ENCODE results near the gene TDRD3.
"Not testable (repeated sequence)": the region's sequence is repeated elsewhere in the genome, so short reads cannot be mapped to it uniquely, and the experiment has no call there.

The TDRD3 gene

DNA sequence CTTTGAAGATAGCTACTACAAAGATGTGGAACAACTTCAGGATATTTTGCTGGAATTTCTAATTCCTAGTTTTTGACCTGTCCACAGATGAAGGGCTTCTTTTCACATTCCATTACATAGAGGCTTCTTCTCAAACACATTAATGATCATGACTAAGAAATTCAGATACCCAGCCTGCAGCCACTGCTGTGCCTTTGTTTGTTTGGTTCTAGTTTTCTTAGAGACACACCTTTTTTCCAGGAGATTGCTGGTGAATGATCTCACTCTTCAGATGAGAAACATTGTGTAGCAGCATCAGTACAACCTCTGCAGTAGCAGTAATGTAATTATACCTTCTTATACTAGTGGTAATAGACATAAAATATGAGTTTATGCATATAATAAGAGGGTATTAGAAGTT, 5.0 kb downstream of the TDRD3 start:
- Histone ChIP-seq H3F3A (ENCODE audit: insufficient read depth, low read length) (no peaks in the 10 kb centered on the region), H3K36me3 (ENCODE audit: insufficient read depth, low read length) (no peaks in the 10 kb centered on the region), H3K27me3 (ENCODE audit: insufficient read depth, low read length) (no peaks in the 10 kb centered on the region), H3K9me3 (ENCODE audit: low read length) (no peaks in the 10 kb centered on the region), H3K79me2 (ENCODE audit: insufficient read depth, low read length) (0 out of 2 replicates have a peak, but pooled peaks cover 7% of the 10 kb centered on the region), H2AFZ (ENCODE audit: low read length) (no peak overlapping the region), H3K4me2 (ENCODE audit: low read length) (no peak overlapping the region), H3K4me3 (ENCODE audit: low read depth, low read length, poor library complexity, severe bottlenecking) (no peak overlapping the region), H4K20me1 (ENCODE audit: insufficient read depth, low read length) (no peaks in the 10 kb centered on the region), H3K27ac (ENCODE audit: low read depth, low read length, poor library complexity, severe bottlenecking) (no peak overlapping the region), H3K9me2 (ENCODE audit: low read depth, low read length) (no peaks in the 10 kb centered on the region), H3K9ac (ENCODE audit: low read length) (no peak overlapping the region), H3K4me1 (ENCODE audit: insufficient read depth, low read length, severe bottlenecking) (peaks cover 16% of the 10 kb centered on the region)
- TF ChIP-seq, protein P1, sequence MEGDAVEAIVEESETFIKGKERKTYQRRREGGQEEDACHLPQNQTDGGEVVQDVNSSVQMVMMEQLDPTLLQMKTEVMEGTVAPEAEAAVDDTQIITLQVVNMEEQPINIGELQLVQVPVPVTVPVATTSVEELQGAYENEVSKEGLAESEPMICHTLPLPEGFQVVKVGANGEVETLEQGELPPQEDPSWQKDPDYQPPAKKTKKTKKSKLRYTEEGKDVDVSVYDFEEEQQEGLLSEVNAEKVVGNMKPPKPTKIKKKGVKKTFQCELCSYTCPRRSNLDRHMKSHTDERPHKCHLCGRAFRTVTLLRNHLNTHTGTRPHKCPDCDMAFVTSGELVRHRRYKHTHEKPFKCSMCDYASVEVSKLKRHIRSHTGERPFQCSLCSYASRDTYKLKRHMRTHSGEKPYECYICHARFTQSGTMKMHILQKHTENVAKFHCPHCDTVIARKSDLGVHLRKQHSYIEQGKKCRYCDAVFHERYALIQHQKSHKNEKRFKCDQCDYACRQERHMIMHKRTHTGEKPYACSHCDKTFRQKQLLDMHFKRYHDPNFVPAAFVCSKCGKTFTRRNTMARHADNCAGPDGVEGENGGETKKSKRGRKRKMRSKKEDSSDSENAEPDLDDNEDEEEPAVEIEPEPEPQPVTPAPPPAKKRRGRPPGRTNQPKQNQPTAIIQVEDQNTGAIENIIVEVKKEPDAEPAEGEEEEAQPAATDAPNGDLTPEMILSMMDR (IDR thresholded peaks at IDR 0.05; ENCODE audit: low read length), result no peak
- no peak for TF ChIP-seq EZH2 (IDR thresholded peaks at IDR 0.05; ENCODE audit: borderline replicate concordance, low read length)

DNA sequence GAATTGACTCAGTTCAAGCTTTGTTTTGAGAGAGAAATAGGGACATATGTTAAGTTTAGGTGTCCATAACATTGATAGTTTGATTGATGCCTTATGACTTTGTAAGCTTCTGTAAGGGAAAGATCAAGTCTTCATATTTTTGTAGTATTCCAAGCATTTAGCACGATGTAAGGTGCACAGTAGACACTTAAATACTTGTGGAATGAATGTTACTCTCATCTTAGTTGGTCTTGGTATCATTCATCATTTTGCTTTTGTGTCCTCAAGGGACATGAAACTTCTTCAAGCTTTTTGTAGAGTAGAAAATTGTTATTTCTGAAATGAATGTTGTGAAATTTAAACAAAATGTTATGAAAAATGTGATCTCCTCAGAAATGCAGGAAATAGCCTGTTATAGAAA, 10.1 kb downstream of the TDRD3 start:
- H3K36me3 ChIP-seq (ENCODE audit: insufficient read depth, low read length), result no peaks in the 10 kb centered on the region; the same call in 1 of the 2 replicates
- H2AFZ ChIP-seq (ENCODE audit: low read length), result no peak overlapping the region
- no peaks in the 10 kb centered on the region for H3F3A ChIP-seq (ENCODE audit: insufficient read depth, low read length)
- no peak overlapping the region for H3K27ac ChIP-seq (ENCODE audit: low read depth, low read length, poor library complexity, severe bottlenecking)
- H4K20me1 ChIP-seq (ENCODE audit: insufficient read depth, low read length), result no peaks in the 10 kb centered on the region
- no peak overlapping the region for H3K4me2 ChIP-seq (ENCODE audit: low read length)
- no peak overlapping the region for H3K4me3 ChIP-seq (ENCODE audit: low read depth, low read length, poor library complexity, severe bottlenecking)
- H3K27me3 ChIP-seq (ENCODE audit: insufficient read depth, low read length), result no peaks in the 10 kb centered on the region
- H3K79me2 ChIP-seq (ENCODE audit: insufficient read depth, low read length), result 0 out of 2 replicates have a peak, but pooled peaks cover 7% of the 10 kb centered on the region
- no peaks in the 10 kb centered on the region for H3K9me3 ChIP-seq (ENCODE audit: low read length)
- no peak overlapping the region for H3K9ac ChIP-seq (ENCODE audit: low read length)
- TF ChIP-seq, protein P1 (IDR thresholded peaks at IDR 0.05; ENCODE audit: low read length), result no peak
- TF ChIP-seq EZH2 (IDR thresholded peaks at IDR 0.05; ENCODE audit: borderline replicate concordance, low read length), result no peak
- H3K4me1 ChIP-seq (ENCODE audit: insufficient read depth, low read length, severe bottlenecking), result peaks cover 13% of the 10 kb centered on the region
- no peaks in the 10 kb centered on the region for H3K9me2 ChIP-seq (ENCODE audit: low read depth, low read length)

DNA sequence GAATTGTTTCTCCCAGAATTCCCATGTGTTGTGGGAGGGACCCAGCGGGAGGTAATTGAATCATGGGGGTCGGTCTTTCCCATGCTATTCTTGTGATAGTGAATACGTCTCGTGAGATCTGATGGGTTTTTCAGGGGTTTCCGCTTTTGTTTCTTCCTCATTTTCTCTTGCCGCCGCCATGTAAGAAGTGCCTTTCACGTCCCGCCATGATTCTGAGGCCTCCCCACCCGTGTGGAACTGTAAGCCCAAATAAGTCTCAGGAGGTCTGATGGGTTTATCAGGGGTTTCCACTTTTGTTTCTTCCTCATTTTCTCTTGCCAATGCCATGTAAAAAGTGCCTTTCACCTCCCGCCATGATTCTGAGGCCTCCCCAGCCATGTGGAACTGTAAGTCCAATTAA, 10.8 kb downstream of the TDRD3 start:
- H3K4me1 ChIP-seq (ENCODE audit: insufficient read depth, low read length, severe bottlenecking), result peaks cover 13% of the 10 kb centered on the region
- H3K9ac ChIP-seq (ENCODE audit: low read length); H4K20me1 ChIP-seq (ENCODE audit: insufficient read depth, low read length); H3K27me3 ChIP-seq (ENCODE audit: insufficient read depth, low read length); H3K27ac ChIP-seq (ENCODE audit: low read depth, low read length, poor library complexity, severe bottlenecking); H3K4me3 ChIP-seq (ENCODE audit: low read depth, low read length, poor library complexity, severe bottlenecking); H3F3A ChIP-seq (ENCODE audit: insufficient read depth, low read length); H3K4me2 ChIP-seq (ENCODE audit: low read length); H3K9me2 ChIP-seq (ENCODE audit: low read depth, low read length); H3K79me2 ChIP-seq (ENCODE audit: insufficient read depth, low read length); H2AFZ ChIP-seq (ENCODE audit: low read length); H3K36me3 ChIP-seq (ENCODE audit: insufficient read depth, low read length); H3K9me3 ChIP-seq (ENCODE audit: low read length): not testable (repeated sequence)

DNA sequence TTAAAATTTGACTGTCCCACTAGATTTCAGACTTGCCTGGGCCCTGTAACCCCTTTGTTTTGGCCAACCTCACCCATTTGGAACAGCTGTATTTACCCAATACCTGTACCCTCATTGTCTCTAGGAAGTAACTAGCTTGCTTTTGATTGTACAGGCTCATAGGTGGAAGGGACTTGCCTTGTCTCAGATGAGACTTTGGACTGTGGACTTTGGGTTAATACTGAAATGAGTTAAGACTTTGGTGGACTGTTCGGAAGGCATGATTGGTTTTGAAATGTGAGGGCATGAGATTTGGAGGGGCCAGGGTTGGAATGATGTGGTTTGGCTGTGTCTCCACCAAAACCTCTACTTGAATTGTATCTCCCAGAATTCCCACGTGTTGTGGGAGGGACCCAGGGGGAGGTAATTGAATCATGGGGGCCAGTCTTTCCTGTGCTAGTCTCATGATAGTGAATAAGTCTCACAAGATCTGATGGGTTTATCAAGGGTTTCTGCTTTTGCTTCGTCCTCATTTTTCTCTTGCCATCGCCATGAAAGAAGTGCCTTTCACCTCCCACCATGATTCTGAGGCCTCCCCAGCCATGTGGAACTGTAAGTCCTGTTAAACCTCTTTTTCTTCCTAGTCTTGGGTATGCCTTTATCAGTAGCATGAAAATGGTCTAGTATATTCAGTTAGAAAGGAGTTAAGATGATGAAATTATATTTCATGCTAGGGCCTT, 12.7 kb downstream of the TDRD3 start:
- H3K9ac ChIP-seq (ENCODE audit: low read length); H3K27me3 ChIP-seq (ENCODE audit: insufficient read depth, low read length); H3K4me3 ChIP-seq (ENCODE audit: low read depth, low read length, poor library complexity, severe bottlenecking); H2AFZ ChIP-seq (ENCODE audit: low read length); H3F3A ChIP-seq (ENCODE audit: insufficient read depth, low read length); H3K79me2 ChIP-seq (ENCODE audit: insufficient read depth, low read length); H4K20me1 ChIP-seq (ENCODE audit: insufficient read depth, low read length); H3K9me2 ChIP-seq (ENCODE audit: low read depth, low read length); H3K4me2 ChIP-seq (ENCODE audit: low read length); H3K27ac ChIP-seq (ENCODE audit: low read depth, low read length, poor library complexity, severe bottlenecking); H3K36me3 ChIP-seq (ENCODE audit: insufficient read depth, low read length); H3K9me3 ChIP-seq (ENCODE audit: low read length): not testable (repeated sequence)
- H3K4me1 ChIP-seq (ENCODE audit: insufficient read depth, low read length, severe bottlenecking), result peaks cover 13% of the 10 kb centered on the region

Data from OCI-LY1 (cell line).